Type B pancreatic cell (in vitro differentiated cells): ENCODE measurements around the gene DYRK1A. TPM values are rescaled to one million over a fixed set of nuclear protein-coding genes. Genes with fewer than 3 reads are reported as not detected.

Experiments used
- DNase-seq: peaks from one replicate; pipeline ENCODE4 v3.0.0; 2021; ENCODE audit warnings: mixed read lengths; ENCODE audit not compliant: unreplicated experiment; ENCODE audit errors: extremely low spot score
- H3K27ac Mint-ChIP-seq: 2 replicates; pipeline ENCODE4 v1.8.0; 2021; ENCODE audit warnings: mild to moderate bottlenecking, mixed read lengths
- H3K27me3 Mint-ChIP-seq: 2 replicates; pipeline ENCODE4 v1.8.0; 2021; ENCODE audit warnings: mixed read lengths
- H3K36me3 Mint-ChIP-seq: 2 replicates; pipeline ENCODE4 v1.8.0; 2021; ENCODE audit warnings: mixed read lengths
- H3K4me1 Mint-ChIP-seq: one replicate; pipeline ENCODE4 v1.8.0; 2021; ENCODE audit warnings: mixed read lengths; ENCODE audit not compliant: unreplicated experiment
- H3K4me3 Mint-ChIP-seq: 2 replicates; pipeline ENCODE4 v1.8.0; 2021; ENCODE audit warnings: mild to moderate bottlenecking, mixed read lengths
- H3K9me3 Mint-ChIP-seq: 2 replicates; pipeline ENCODE4 v1.8.0; 2021; ENCODE audit warnings: mixed read lengths
- total RNA-seq: library from RNA; stranded (reverse); gene quantifications from 2 replicates; pipeline ENCODE4 v1.2.1, GENCODE V29; 2021; ENCODE audit warnings: low replicate concordance
- TF ChIP-seq, protein P1 (sequence below): fragments of 200-600 bp; sonication (generic); conservative IDR thresholded peaks from 2 replicates; pipeline ENCODE4 v1.5.0; 2021; ENCODE audit warnings: antibody characterized with exemption, mild to moderate bottlenecking

Gene DYRK1A
- total RNA-seq, 1 donor from 2014 or later: 70.6 TPM

DNA sequence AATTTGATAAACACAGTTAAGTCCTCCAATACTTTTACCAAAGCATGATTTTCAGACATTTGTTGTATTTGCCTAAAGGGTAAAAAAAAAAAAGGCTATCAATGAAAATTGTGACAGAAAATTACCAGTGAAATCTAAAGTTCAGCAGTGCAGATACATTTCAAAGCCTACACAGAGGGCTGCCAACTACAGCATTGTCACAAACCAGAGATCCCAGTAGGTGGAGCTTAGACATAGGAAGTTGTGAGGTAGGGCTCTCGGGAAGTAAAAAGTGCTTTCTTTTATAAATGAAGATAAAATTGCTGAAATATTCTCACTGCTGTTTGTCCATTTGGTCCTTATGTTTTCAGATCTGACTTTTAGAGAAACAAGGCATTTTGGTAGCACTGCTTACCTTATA lies 123.0 kb downstream of the DYRK1A start:
- Mint-ChIP-seq H3K36me3 (peaks cover 34% of the 10 kb centered on the region), H3K4me3 (no peak overlapping the region), H3K4me1 (no peaks in the 10 kb centered on the region), H3K27me3 (no peaks in the 10 kb centered on the region), H3K27ac (no peak overlapping the region), H3K9me3 (no peaks in the 10 kb centered on the region)
- DNase-seq: no peak
- TF ChIP-seq, protein P1, sequence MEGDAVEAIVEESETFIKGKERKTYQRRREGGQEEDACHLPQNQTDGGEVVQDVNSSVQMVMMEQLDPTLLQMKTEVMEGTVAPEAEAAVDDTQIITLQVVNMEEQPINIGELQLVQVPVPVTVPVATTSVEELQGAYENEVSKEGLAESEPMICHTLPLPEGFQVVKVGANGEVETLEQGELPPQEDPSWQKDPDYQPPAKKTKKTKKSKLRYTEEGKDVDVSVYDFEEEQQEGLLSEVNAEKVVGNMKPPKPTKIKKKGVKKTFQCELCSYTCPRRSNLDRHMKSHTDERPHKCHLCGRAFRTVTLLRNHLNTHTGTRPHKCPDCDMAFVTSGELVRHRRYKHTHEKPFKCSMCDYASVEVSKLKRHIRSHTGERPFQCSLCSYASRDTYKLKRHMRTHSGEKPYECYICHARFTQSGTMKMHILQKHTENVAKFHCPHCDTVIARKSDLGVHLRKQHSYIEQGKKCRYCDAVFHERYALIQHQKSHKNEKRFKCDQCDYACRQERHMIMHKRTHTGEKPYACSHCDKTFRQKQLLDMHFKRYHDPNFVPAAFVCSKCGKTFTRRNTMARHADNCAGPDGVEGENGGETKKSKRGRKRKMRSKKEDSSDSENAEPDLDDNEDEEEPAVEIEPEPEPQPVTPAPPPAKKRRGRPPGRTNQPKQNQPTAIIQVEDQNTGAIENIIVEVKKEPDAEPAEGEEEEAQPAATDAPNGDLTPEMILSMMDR: no peak

DNA sequence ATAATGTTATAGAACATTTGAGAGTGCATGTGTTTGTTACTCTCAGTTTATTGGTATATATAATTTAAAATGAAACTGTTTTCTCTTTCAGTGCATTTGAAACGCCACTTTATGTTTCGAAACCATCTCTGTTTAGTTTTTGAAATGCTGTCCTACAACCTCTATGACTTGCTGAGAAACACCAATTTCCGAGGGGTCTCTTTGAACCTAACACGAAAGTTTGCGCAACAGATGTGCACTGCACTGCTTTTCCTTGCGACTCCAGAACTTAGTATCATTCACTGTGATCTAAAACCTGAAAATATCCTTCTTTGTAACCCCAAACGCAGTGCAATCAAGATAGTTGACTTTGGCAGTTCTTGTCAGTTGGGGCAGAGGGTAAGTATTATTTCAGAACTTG lies 123.5 kb downstream of the DYRK1A start:
- TF ChIP-seq, protein P1: no peak
- no peaks in the 10 kb centered on the region for H3K4me1 Mint-ChIP-seq
- H3K9me3 Mint-ChIP-seq: no peaks in the 10 kb centered on the region
- H3K27me3 Mint-ChIP-seq: no peaks in the 10 kb centered on the region
- no peak for DNase-seq
- no peak overlapping the region for H3K4me3 Mint-ChIP-seq
- H3K27ac Mint-ChIP-seq: no peak overlapping the region
- peaks cover 32% of the 10 kb centered on the region for H3K36me3 Mint-ChIP-seq

- Mint-ChIP-seq H3K27me3 (no peaks in the 10 kb centered on the region), H3K4me1 (no peaks in the 10 kb centered on the region), H3K36me3 (peaks cover 43% of the 10 kb centered on the region), H3K9me3 (peaks cover 6% of the 10 kb centered on the region), H3K4me3 (no peak overlapping the region), H3K27ac (no peak overlapping the region)
- DNase-seq: no peak
- TF ChIP-seq, protein P1: peak; percentile 58
Measured at GRCh38 chr21:37496972-37497371, 130.4 kb downstream of the DYRK1A start.

DNA sequence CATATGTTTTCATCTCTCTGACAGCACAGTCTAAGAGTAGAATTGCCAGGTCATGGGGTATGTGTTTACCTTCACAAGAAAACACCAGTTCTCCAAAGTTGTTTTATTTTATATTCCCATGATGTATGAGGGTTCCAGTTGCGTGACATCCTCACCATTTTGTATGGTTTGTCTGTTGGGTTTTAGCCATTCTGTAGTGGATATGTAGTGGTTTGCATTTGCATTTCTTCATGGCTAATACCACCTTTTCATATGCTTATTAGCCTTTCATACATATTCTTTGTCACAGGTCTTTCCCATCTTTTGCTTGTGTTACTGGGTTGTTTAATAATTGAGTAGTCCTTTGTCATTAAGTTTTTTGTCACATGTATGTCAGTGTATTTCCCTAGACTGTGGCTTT lies 132.1 kb downstream of the DYRK1A start:
- H3K9me3 Mint-ChIP-seq: peaks cover 13% of the 10 kb centered on the region
- H3K27me3 Mint-ChIP-seq: no peaks in the 10 kb centered on the region
- no peak for DNase-seq
- H3K4me1 Mint-ChIP-seq: peaks cover under 1% of the 10 kb centered on the region
- H3K27ac Mint-ChIP-seq: no peak overlapping the region
- no peak overlapping the region for H3K4me3 Mint-ChIP-seq
- H3K36me3 Mint-ChIP-seq: peaks cover 49% of the 10 kb centered on the region
- TF ChIP-seq, protein P1: no peak

DNA sequence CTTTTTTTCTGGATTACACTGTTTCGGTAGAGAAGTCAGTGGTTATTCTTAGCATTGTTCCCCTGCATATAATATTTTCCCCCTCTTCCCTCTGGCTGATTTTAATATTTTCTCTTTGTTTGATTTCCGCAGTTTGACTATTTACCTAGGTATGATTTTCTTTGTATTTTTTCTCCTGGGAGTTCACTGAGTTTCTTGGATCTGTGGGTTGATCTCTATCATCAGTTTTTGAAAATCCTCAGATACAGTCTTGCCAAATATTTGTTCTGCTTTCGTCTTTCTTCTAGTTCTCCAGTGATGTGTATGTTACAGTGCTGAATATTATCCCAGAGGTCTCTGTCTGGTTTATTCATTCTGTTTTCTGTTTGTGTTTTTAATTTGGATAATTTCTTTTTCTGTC lies 136.4 kb downstream of the DYRK1A start:
- TF ChIP-seq, protein P1: no peak
- H3K36me3 Mint-ChIP-seq: peaks cover 59% of the 10 kb centered on the region
- DNase-seq: no peak
- H3K9me3 Mint-ChIP-seq: peaks cover 13% of the 10 kb centered on the region
- H3K4me3 Mint-ChIP-seq: no peak overlapping the region
- no peak overlapping the region for H3K27ac Mint-ChIP-seq
- no peaks in the 10 kb centered on the region for H3K27me3 Mint-ChIP-seq
- peaks cover 4% of the 10 kb centered on the region for H3K4me1 Mint-ChIP-seq
